Naive B cell (primary cell): ENCODE results near the gene TAOK1. TPM values are rescaled to one million over a fixed set of nuclear protein-coding genes. Genes with fewer than 3 reads are reported as not detected.

Source experiments
- polyA plus RNA-seq, 6 donors: library from polyadenylated mRNA; unstranded; fragments of 300-500 nt; fragmentation: Illumina TruSeq; gene quantifications; one replicate each; pipeline ENCODE4 v1.2.3, GENCODE V29; 2021; ENCODE audit warnings: low read depth in 6 of 6

Gene TAOK1
- polyA plus RNA-seq, 6 donors from 2014 or later = 0.06 to 6.9 (median 3.8) TPM

Other genes with a start within 250 kb of the TAOK1 start
- 10 to 100 TPM in 5 of 6 donors, 1 to 10 TPM in 1; 5.1 to 51.6 (median 17.0) TPM for gene MYO18A, start 210.0 kb upstream of the TAOK1 start, polyA plus RNA-seq
- gene CRYBA1, start 143.5 kb upstream of the TAOK1 start, polyA plus RNA-seq = not detected
- gene NUFIP2, start 96.2 kb upstream of the TAOK1 start, polyA plus RNA-seq = 10 to 100 TPM in 5 of 6 donors, 1 to 10 TPM in 1; 3.1 to 17.3 (median 11.9) TPM
- 10 to 100 TPM; 15.1 to 45.2 (median 20.3) TPM for gene ABHD15, start 176.7 kb downstream of the TAOK1 start, polyA plus RNA-seq
- gene TP53I13, start 178.3 kb downstream of the TAOK1 start, polyA plus RNA-seq = 10 to 100 TPM; 28.1 to 41.5 (median 38.4) TPM
- 10 to 100 TPM in 1 of 6 donors, 1 to 10 TPM in 5; 1.6 to 12.9 (median 4.4) TPM for gene GIT1, start 199.3 kb downstream of the TAOK1 start, polyA plus RNA-seq
- not detected for gene ANKRD13B, start 202.8 kb downstream of the TAOK1 start, polyA plus RNA-seq
- under 1 TPM in 2 of 6 donors, not detected in 4; 0.12 to 0.13 TPM for gene CORO6, start 232.5 kb downstream of the TAOK1 start, polyA plus RNA-seq